SH-SY5Y (cell line): ENCODE data around the gene LMOD2.

Experiments used
- GATA2 ChIP-seq: IDR thresholded peaks from 2 replicates; pipeline ENCODE4 v1.6.1; 2011; ENCODE audit warnings: mild to moderate bottlenecking, low read depth, low read length
- GATA3 ChIP-seq: IDR thresholded peaks from 2 replicates; pipeline ENCODE4 v1.6.1; 2011; ENCODE audit warnings: low read depth, mild to moderate bottlenecking, low read length, moderate library complexity

GRCh38 chr7:123608991-123609882 lies 46.4 kb upstream of the LMOD2 start:
- TF ChIP-seq GATA2 (no peak), GATA3 (no peak)
